DND-41 (cell line): ENCODE measurements around the gene ARHGEF16.

Experiments
- ATAC-seq: fragments of 200-7000 bp; cut with Tn5 transposase; 3 replicates; pipeline ENCODE4 v1.9.1; 2021; ENCODE audit warnings: low read depth; ENCODE audit not compliant: insufficient read depth
- DNase-seq: peaks from one replicate; pipeline ENCODE4 v3.0.0-alpha.2; 2020
- H2AFZ ChIP-seq: 2 replicates; pipeline ENCODE4 v1.6.0; 2012; ENCODE audit warnings: low read depth, low read length
- H3K27ac ChIP-seq: 2 replicates; pipeline ENCODE4 v1.5.1; 2012; ENCODE audit warnings: low read length, inconsistent platforms
- H3K27me3 ChIP-seq: fragments of 200-600 bp; sonication (generic); 2 replicates; pipeline ENCODE4 v1.6.0; 2012; ENCODE audit warnings: low read length, mild to moderate bottlenecking, inconsistent platforms; ENCODE audit not compliant: insufficient read depth, poor library complexity
- H3K36me3 ChIP-seq: 2 replicates; pipeline ENCODE4 v1.5.1; 2012; ENCODE audit warnings: low read length, inconsistent platforms; ENCODE audit not compliant: insufficient read depth
- H3K4me1 ChIP-seq: 2 replicates; pipeline ENCODE4 v1.5.1; 2012; ENCODE audit warnings: mild to moderate bottlenecking, low read length; ENCODE audit not compliant: insufficient read depth
- H3K4me2 ChIP-seq: 2 replicates; pipeline ENCODE4 v1.6.0; 2012; ENCODE audit warnings: mild to moderate bottlenecking, moderate library complexity, low read length, inconsistent platforms; ENCODE audit not compliant: insufficient read depth
- H3K4me3 ChIP-seq, 2 experiments: fragments of 200-600 bp in 1 of 2; shearing (Covaris generic) in 1 of 2; 2 replicates each; pipeline ENCODE4 v1.5.1; 2012 to 2016; ENCODE audit warnings: inconsistent platforms in 2 of 2, low read length in 2 of 2, mild to moderate bottlenecking in 2 of 2, low read depth in 1 of 2, moderate library complexity in 1 of 2
- H3K79me2 ChIP-seq: 2 replicates; pipeline ENCODE4 v1.6.0; 2012; ENCODE audit warnings: low read length, inconsistent platforms; ENCODE audit not compliant: insufficient read depth
- H3K9ac ChIP-seq: 2 replicates; pipeline ENCODE4 v1.6.0; 2012; ENCODE audit warnings: low read depth, mild to moderate bottlenecking, inconsistent platforms, low read length, moderate library complexity
- H3K9me3 ChIP-seq: 2 replicates; pipeline ENCODE4 v1.5.1; 2012; ENCODE audit warnings: low read length, moderate library complexity, mild to moderate bottlenecking, inconsistent platforms; ENCODE audit not compliant: insufficient read depth, severe bottlenecking
- H4K20me1 ChIP-seq: 2 replicates; pipeline ENCODE4 v1.6.0; 2012; ENCODE audit warnings: low read length; ENCODE audit not compliant: insufficient read depth
- CTCF ChIP-seq: IDR thresholded peaks from 2 replicates; pipeline ENCODE4 v1.5.1; 2012; ENCODE audit warnings: borderline replicate concordance, low read length, moderate library complexity, mild to moderate bottlenecking; ENCODE audit not compliant: poor library complexity, severe bottlenecking; ENCODE audit errors: extremely low read depth
- EZH2 ChIP-seq: IDR thresholded peaks from 3 replicates; pipeline ENCODE4 v1.6.1; 2012; ENCODE audit warnings: borderline replicate concordance, low read depth, mild to moderate bottlenecking, moderate library complexity, low read length, inconsistent platforms; ENCODE audit not compliant: severe bottlenecking

ARHGEF16 gene

GRCh38 chr1:3471356-3472087 is 17.1 kb downstream of the ARHGEF16 start:
- no peak for TF ChIP-seq EZH2
- TF ChIP-seq CTCF = peak; percentile 28
- no peaks in the 10 kb centered on the region for H3K36me3 ChIP-seq
- H4K20me1 ChIP-seq = peaks cover 5% of the 10 kb centered on the region; the same call in 1 of the 2 replicates
- no peaks in the 10 kb centered on the region for H3K79me2 ChIP-seq
- no peak overlapping the region for H3K4me3 ChIP-seq
- no peak overlapping the region for H3K9ac ChIP-seq
- H2AFZ ChIP-seq = no peak overlapping the region
- H3K9me3 ChIP-seq = no peaks in the 10 kb centered on the region
- ATAC-seq (no peak), DNase-seq (no peak)
- H3K27ac ChIP-seq = no peak overlapping the region
- no peaks in the 10 kb centered on the region for H3K27me3 ChIP-seq
- H3K4me2 ChIP-seq = no peak overlapping the region
- no peaks in the 10 kb centered on the region for H3K4me1 ChIP-seq

GRCh38 chr1:3472088-3472850 is 17.8 kb downstream of the ARHGEF16 start:
- no peak overlapping the region for H3K9ac ChIP-seq
- ATAC-seq (no peak), DNase-seq (no peak)
- no peaks in the 10 kb centered on the region for H3K36me3 ChIP-seq
- no peaks in the 10 kb centered on the region for H3K9me3 ChIP-seq
- H2AFZ ChIP-seq = no peak overlapping the region
- H4K20me1 ChIP-seq = peaks cover 5% of the 10 kb centered on the region; the same call in 1 of the 2 replicates
- no peaks in the 10 kb centered on the region for H3K4me1 ChIP-seq
- H3K27ac ChIP-seq = no peak overlapping the region
- H3K27me3 ChIP-seq = no peaks in the 10 kb centered on the region
- H3K79me2 ChIP-seq = no peaks in the 10 kb centered on the region
- no peak overlapping the region for H3K4me2 ChIP-seq
- TF ChIP-seq EZH2 = no peak
- no peak for TF ChIP-seq CTCF
- no peak overlapping the region for H3K4me3 ChIP-seq

- ATAC-seq (no peak), DNase-seq (no peak)
- TF ChIP-seq EZH2 = no peak
- TF ChIP-seq CTCF = no peak
- no peaks in the 10 kb centered on the region for H3K9me3 ChIP-seq
- no peaks in the 10 kb centered on the region for H3K4me1 ChIP-seq
- H3K27me3 ChIP-seq = no peaks in the 10 kb centered on the region
- no peak overlapping the region for H3K27ac ChIP-seq
- H3K79me2 ChIP-seq = no peaks in the 10 kb centered on the region
- H4K20me1 ChIP-seq = peaks cover 5% of the 10 kb centered on the region; the same call in 1 of the 2 replicates
- no peak overlapping the region for H2AFZ ChIP-seq
- no peak overlapping the region for H3K4me2 ChIP-seq
- H3K36me3 ChIP-seq = no peaks in the 10 kb centered on the region
- no peak overlapping the region for H3K4me3 ChIP-seq
- H3K9ac ChIP-seq = no peak overlapping the region
Measured at GRCh38 chr1:3472906-3473305, 18.4 kb downstream of the ARHGEF16 start.
